HG03457 (cell line): ENCODE measurements around the gene SUSD5.
"Not testable (repeated sequence)": the region's sequence is repeated elsewhere in the genome, so short reads cannot be mapped to it uniquely, and the experiment has no call there.

Source experiments
- ATAC-seq: cut with Tn5 transposase; IDR thresholded peaks from one replicate; pipeline ENCODE4 v1.9.1; 2021; ENCODE audit warnings: moderate number of reproducible peaks; ENCODE audit not compliant: unreplicated experiment

The SUSD5 gene

DNA sequence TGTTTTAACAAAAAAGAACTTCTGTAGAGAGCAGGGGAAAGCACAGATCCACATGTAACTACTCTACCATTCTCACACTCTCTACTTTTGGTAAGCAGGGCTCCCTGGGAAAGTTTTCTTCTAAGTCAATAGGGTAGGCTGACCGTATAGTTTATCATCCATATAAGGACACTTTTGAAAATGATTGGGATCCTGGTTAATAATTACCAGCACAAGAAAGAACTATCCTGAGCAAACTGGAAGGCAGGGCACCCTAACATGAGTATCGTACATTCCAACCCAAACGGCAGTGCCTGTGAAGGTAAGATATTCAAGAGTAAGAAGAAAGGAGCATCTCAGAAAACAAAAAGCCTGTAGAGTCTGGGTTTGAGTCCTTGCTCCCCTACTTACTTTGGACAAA, 22.1 kb downstream of the SUSD5 start:
- ATAC-seq = no peak

DNA sequence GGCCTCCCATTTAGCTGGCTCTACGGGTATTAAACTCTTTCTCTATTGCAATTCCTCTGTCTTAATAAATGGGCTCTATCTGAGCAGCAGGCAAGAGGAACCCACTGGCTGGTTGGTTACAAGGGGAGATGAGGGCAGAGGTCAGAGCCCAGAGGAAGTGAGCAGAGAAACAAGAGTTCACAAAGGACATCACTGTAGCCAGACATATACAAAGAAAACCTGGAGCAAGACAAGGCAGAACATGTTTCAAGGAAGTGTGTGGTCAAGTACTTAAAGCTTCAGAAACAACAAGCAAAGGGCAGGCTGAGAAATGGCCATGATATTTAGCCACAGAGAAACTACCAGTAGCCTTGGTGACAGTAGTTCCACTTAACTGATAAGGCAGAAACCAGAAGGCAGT, 24.3 kb downstream of the SUSD5 start:
- no peak for ATAC-seq

DNA sequence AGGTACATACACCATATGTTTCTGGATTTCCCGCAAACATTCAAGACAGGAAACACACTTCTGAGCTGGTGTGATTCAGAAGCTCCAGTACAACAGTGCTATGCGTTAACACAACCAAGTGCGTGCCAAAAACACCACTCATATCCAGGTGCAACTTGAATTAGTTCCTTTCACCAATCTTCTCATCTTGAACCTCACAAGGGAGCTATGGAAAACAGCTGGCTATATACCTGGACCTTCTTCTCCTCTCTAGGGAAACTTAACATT, 31.3 kb downstream of the SUSD5 start:
- ATAC-seq = no peak

DNA sequence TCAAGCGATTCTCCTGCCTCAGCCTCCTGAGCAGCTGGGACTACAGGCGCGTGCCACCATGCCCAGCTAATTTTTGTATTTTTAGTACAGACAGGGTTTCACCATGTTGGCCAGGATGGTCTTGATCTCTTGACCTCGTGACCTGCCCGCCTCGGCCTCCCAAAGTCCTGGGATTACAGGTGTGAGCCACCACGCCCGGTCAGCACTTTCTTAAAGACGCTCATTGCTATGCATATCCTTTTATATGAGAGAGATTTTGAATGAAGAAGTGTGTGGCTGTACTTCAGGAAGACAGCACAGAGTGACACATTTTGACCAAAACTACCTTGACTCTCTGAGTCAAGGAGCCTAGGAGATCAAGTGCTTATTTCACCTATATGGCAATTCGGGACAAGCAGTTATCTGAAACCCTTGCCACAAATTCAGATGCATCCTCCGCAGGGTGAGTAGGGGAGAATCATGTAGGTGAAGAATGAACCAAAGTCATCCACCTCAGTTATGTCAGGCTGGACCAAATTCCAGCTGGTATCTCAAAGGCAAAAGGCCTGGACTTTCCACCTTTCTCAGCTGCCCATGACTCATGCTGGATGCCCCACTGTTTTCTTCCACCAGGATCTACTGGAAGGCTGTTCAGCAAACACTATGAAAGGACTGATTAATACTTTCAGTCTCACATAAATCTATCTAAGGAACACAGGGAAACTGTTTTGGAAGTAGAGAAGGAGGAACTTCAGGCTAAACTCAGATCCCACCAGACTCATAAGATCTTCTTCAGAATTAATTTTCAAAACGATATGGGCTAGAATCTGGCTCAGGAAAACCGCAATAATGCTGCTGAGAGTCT, 31.9 kb downstream of the SUSD5 start:
- no peak for ATAC-seq

DNA sequence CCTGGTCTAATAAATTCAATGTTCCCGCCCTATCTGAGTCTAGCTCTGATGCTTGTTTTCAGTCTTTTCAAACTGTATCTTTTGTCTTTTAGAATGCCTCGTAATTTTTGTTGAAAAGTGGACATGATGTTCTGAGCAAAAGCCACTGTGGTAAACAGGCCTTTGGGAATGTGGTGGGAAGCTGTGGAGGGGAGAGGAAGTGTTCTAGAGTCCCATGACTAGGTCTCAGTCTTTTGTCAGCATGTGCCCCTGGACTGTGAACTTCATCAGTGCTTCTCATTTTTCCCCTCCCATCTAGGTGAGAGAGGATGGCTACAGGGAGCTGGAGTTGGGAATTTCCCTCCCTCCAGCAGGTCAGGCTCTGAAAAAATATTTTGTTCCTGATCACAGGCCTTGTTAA, 33.7 kb downstream of the SUSD5 start:
- no peak for ATAC-seq

DNA sequence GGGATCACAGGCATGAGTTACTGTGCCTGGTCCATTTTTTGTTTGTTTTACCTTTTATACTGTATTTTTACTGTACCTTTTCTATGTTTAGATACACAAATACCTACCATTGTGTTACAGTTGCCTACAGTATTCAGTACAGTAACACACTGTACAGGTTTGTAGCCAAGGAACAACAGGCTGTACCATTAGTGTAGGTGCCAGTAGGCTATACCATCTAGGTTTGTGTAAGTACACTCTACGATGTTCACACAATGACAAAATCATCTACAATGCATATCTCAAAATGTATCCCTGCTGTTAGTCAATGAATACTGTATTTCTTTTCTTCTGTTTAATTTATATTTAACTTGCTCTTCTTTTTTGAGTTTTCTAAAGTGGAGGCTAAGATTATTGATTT, 37.0 kb downstream of the SUSD5 start:
- ATAC-seq = not testable (repeated sequence)

DNA sequence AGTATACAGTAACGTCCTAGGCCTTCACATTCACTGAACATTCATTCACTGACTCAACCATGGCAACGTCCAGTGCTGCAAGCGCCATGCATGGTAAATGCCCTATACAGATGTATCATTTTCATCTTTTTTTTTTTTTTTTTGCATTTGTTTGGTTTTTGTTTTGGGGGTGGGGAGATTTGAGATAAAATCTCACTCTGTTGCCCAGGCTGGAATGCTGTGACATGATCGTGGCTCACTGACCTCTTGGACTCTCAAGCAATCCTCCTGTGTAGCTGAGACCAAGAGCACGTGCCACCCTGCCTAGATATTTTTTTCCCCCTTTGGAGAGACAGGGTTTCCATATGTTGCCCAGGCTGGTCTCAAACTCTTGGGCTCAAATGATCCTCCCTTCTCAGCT, 37.4 kb downstream of the SUSD5 start:
- ATAC-seq = no peak

DNA sequence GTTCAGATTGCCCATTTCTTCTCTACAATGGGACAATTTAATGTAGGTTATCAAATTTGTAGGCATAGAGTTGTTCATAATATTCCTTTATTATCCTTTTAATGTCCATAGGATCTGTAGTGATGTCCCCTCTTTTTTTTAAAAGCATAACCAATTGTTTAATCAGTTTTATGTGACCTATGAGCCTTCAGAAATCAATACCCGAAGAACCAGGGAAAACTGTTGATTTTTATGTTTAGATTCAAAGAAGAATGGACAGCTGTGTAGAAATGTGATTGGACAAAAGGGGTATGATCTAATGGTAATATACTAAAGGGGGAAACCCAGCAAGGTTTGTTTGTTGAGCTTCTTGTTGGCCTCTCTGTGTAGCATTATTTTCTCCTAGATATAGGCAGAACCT, 39.5 kb downstream of the SUSD5 start:
- ATAC-seq = no peak

DNA sequence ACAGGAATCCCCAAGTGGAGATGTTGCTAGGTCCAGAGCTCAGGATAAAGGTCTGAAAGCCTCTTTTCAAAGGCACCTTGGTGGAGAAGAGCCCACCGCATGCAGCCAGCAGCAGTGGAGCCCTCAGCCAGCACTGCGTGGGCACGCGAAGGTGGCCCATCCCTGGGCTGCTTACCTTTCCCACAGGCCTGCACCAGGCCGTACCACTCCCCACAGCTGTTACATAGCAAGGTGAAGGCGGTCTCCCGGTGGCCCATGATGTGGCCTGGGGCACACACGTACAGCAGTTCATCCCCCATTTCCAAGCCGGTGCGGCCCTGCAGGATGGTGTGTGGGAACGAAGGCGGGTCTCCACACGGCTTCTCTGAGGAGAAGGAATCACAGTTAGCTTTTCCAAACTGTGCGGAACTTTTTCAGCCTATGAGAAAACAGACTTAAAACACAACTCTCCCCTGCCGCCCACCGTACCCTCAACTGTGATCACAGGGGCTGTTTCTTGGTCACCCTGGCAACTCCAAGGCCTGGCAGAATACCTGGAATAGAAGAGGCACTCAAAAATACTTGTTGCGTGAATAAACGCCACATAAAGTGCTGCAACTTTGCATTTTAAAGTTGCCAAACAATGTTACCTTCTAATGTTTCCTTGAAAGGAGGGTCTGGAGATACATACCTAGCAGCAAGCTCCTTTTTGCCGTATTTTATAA, 43.7 kb downstream of the SUSD5 start:
- ATAC-seq = no peak

DNA sequence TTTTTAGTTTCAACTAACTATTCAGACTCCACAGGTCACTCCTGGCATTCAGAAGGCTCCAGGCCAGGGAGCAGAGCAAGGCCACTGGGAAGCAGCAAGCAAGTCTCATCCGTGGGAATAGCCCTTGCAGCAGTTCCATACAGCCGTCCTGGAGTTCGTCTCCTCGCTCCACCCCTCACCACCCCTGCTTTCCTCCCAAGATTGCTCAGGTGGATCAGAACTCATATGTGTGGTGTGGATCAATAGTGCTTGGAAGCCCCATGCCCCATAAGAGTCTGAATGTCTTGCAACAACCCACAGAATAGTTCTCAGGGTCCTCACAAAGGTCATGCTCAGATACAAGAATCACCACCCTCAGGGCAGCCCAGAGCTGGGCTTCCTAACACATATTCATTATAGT, 44.5 kb downstream of the SUSD5 start:
- no peak for ATAC-seq

DNA sequence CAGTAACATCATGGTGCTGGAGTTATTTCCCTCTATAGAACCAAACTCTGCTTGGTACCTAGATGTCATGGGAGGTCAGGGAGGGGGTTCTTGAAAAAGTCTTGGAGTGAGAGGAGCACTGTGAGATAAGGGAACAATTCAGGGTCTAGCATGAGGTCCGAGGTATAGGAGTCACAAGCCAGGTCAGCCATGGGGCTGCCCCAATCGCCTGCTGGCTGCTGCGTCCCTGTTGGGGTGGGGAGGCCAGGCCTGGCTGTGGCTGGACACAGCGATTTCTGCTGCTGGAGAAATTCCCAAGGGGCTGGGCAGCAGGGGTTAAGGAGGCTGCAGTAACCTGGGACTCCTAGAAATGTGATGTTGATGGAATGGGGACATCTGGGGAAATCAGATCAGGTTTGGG, 44.9 kb downstream of the SUSD5 start:
- ATAC-seq = no peak

DNA sequence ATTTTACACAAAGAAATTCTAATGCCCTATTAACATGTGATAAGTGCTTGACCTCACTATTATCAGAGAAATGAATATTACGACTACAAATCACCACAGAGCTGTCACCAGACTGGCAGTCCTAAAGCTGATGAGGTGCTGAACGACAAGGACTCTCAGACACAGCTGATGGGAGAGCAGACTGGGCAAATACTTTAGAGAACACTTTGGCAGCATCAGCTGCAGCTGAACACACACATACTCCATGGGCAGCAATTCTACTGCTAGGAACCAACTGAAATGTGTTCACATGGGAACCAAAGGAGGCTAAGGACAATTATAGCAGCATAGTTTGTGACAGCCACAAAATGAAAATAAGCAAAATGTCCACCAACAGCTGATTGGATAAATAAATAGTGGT, 45.5 kb downstream of the SUSD5 start:
- no peak for ATAC-seq

DNA sequence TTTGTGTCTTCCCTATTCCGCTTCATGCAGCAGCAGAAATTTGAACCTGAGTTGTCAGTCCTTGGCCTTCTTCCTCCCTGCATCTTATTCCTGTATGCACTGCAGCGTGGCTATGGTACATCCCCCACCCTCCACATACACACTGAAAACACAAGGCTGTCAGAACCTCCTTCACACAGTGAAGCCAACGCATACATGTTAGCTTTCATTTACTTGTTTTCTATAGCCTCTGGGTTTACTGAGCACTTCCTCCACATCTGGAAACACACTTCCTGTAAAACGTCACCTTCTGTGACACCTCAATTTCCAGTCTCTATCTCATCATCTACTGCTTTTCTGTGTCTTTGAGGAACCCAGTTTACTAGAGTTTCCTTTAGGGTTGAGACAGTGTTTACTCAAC, 47.0 kb downstream of the SUSD5 start:
- ATAC-seq = no peak

DNA sequence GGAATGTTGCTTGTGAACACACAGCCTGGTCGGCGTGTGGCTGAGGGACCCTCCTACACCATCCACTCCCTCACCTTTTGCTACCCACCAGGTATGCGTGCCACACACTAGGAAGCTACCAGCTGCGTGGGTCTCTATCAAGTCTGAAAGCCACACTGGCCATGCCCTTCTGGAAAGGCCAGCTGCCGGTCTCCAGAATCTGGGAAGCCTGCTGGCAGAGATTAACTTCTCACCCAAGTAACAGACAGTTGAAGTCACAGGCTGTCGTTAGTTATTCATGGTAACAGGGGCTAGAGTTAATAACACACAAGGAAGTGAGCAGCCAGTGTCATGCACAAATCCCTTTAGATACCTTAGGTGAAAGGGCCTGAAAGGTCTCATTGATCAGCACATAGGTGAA, 48.1 kb downstream of the SUSD5 start:
- no peak for ATAC-seq

DNA sequence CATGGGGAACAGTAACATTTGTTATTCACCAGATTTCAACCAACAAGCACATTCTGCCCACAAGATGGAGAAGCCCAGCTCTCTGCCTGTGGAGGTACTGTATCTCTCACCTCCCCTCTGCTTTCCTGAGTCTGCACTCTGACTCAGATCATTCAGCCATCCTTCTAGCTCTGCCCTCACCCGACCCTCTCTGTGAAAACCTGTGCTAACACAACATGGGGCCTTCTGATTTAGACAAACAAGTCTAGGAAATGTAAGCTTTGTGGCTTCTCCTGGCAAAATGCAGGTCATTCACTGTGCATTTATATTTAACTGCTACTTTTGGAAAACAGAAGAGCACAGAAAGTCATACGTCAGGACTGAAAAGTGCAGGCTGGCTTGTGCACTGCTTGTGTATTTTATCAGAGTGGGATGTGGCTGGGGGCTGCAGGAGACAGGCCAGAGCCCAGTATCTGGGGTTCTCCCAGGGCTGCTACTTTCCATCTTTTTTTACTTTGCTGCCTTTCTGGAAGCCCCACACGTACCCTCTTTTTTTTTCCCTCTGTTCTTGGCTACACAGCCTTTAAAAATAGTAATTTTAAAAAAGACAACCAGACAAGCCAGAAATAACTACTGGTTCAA, 50.8 kb downstream of the SUSD5 start:
- no peak for ATAC-seq

DNA sequence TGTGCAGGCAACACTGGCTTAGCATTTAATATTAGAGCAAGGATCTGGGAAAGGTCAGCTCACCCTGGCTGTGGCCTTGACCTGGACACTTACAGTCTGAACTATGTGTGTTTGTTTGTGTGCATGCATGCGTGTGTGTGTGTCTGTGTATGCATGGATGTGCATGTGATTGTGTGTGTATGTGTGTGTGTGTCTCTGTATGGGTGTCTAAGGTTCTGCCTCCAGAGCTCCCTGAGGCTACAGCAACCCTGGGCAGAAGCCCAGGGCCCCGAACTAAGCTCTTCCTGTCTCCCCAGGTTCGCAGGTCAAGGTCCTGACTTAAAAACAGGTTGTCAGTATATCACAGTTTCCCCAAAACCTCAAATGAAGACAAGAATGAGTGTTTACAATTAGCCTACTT, 51.3 kb downstream of the SUSD5 start:
- ATAC-seq = no peak

DNA sequence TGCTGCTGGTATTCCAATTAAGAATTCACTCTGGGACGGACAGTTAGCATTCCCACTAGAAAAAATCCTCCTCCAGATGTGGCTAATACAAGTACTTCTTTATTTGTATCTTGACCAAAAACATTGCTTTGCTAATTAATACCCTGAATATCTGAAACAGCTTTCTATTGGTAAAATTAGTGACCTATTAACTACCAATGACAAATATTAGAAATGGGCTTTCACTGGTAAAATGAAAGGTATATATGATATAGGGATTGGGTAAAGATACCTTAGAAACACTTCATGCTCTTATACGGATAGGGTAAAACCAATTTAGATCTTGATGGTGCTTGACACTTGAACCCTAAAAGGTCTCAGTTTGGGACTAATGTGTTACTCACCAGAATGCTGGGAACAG, 52.5 kb downstream of the SUSD5 start:
- ATAC-seq = no peak

DNA sequence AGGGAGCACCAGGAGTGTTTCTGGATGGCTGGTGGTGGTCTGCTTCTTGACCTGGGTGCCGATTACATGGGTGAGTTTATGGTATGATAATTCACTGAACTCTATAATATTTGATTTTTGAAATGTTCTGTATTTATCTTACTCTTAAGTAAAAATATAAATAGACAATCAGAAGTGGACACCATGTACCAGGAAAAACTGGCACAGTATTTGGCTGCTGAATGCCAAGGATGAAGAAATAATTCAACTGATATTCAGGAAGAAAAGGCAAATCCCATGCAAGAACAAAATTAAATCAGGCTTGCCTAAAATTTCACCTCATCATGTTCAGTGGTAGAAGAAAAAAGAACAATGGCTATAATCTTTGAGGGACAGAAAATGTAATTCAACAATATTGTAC, 53.2 kb downstream of the SUSD5 start:
- ATAC-seq = no peak

DNA sequence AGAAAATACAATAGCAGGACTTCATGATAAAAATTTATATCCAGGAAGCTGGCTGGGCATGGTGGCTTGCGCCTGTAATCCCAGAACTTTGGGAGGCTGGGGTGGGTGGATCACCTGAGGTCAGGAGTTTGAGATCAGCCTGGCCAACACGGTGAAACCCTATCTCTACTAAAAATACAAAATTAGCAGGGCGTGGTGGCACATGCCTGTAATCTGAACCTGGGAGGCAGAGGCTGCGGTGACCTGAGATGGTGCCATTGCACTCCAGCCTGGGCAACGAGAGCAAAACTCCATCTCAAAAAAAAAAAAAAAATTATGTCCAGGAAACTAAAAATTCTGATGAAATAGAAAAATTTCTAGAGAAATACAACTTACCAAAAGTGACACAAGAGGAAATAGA, 56.0 kb downstream of the SUSD5 start:
- not testable (repeated sequence) for ATAC-seq

DNA sequence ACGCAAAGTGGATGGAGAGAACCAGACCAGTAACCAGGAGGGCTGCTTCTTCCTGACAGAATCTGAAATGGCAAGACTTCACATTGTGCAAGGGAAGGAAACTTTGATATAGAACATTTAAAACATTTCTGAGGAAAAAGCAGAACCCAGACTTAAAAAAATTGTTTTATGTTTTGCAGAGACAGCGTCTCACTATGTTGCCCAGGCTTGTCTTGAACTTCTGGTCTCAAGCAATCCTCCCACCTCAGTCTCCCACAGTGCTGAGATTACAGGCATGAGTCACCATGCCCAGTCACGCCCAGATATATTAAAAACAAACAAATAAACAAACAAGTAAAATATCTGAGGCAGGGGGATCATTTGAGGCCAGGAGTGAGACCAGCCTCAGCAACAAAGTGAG, 58.6 kb downstream of the SUSD5 start:
- no peak for ATAC-seq

DNA sequence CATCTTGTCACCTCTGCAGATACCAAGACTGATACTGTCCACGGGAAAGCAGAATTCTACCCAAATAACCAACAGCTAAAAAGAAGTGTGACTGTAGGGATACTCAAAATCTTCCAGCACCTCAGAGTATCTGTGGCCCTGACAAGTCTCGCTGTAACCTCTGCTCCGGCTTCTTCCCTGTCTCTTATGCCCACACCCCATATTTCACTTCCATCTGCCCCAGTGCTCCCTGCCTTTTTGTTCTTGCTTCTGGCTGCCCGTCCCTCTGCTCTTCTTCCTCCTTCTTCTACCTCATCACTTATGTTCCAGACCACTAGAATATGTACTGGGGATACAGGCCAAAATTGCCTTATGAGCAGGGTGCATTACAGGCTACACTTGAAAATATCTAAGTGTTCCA, 59.4 kb downstream of the SUSD5 start:
- ATAC-seq = no peak

DNA sequence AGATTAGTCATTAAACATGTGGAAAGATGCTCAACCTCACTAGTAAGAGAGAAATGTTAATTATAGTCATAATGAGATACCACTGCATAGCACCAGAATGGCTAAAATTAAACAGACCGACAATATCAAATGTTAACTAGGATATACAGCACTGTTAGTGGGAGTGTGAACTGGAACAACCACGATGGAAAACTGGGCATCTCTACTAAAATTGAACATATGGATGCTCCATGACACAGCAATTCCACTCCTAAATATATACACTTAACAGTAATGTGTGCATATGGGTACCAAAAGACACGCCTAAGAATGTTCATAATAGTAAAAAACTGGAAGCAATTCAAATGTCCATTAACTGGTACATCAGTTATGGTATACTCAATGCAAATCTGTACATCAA, 63.3 kb downstream of the SUSD5 start:
- ATAC-seq = no peak
